Measurements from ENCODE around the gene MYH9. TPM values are rescaled to one million over a fixed set of nuclear protein-coding genes. Genes with fewer than 3 reads are reported as not detected.
"Not testable (repeated sequence)": the region's sequence is repeated elsewhere in the genome, so short reads cannot be mapped to it uniquely, and the experiment has no call there.

MYH9 gene
- total and polyA plus RNA-seq, 4 experiments from 2014 or later: 17.3 to 734 (median 597) TPM

DNA sequence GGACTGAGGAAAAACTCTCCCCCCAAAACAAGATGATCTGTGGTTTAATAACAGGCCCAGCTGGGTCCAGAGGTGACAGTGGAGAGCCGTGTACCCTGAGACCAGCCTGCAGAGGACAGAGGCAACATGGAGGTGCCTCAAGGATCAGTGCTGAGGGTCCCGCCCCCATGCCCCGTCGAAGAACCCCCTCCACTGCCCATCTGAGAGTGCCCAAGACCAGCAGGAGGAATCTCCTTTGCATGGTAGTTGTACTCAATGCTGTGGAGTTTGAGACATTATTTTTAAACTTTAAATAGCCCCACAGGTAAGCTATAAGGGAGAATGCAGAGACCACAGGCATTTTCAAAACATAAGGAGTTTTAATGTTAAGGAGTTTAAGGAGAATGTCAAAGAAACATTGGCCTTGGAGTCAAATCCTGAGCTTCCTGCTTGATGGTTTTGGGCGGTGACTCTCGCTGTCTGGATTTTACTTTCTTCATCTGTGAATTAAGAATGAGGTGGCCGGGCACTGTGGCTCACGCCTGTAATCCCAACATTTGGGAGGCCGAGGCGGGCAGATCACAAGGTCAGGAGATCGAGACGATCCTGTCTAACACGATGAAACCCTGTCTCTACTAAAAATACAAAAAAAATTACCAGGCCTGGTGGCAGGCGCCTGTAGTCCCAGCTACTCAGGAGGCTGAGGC, 128.0 kb downstream of the MYH9 start:
- no peak for DNase-seq
- Mint-ChIP-seq H3K36me3 (peaks cover 50 to 76% of the 10 kb centered on the region in 2 donors), H3K4me1 (peaks cover 28 to 48% (median 36%) of the 10 kb centered on the region in 4 donors), H3K9me3 (peaks cover 0 to 3% (median 0%) of the 10 kb centered on the region in 8 donors), H3K27ac (peak overlapping the region in 5 of 7 donors; percentile 72 to 96 (median 89)), H3K27me3 (no peaks in the 10 kb centered on the region), H3K4me3 (no peak overlapping the region)
- intact Hi-C loops (cut with micrococcal nuclease): no loop called here
- H3K4me3 ChIP-seq (ENCODE audit: low read length in 2 of 2): no peak overlapping the region
- H3K36me3 ChIP-seq (ENCODE audit: insufficient read depth, low read length): peaks cover 15% of the 10 kb centered on the region
- no peak overlapping the region for H3K27ac ChIP-seq (ENCODE audit: low read depth, low read length)
- no peaks in the 10 kb centered on the region for H3K27me3 ChIP-seq (ENCODE audit: insufficient read depth, low read length)
- ChIA-PET POLR2A (ENCODE audit: partially characterized antibody) (interaction anchor here (1.0 to 2.1 kb wide), 4 partner anchors 21 to 72 kb away, joined by 3 to 11 read pairs (median 5); partner anchors contain the start of gene APOL2), CTCF (ENCODE audit: partially characterized antibody) (interaction anchor here (1.3 to 4.3 kb wide), 3 partner anchors 18 to 32 kb away, joined by 3 to 17 read pairs (median 7); partner anchors contain the start of gene APOL2)
- peaks cover 34% of the 10 kb centered on the region for H3K4me1 ChIP-seq (ENCODE audit: insufficient read depth, low read length)
- H3K9me3 ChIP-seq (ENCODE audit: control insufficient read depth in 1 of 2, low read length in 2 of 2): no peaks in the 10 kb centered on the region

GRCh38 chr22:36258701-36259614, 128.8 kb downstream of the MYH9 start:
- Mint-ChIP-seq H3K27me3 (no peaks in the 10 kb centered on the region), H3K4me3 (peak overlapping the region in 7 of 8 donors; percentile 50 to 81 (median 77)), H3K4me1 (peaks cover 32 to 56% (median 41%) of the 10 kb centered on the region in 4 donors), H3K27ac (peak overlapping the region; percentile 83 to 96 (median 89)), H3K36me3 (peaks cover 47 to 76% of the 10 kb centered on the region in 2 donors), H3K9me3 (peaks cover 0 to 3% (median 0%) of the 10 kb centered on the region in 8 donors)
- ChIA-PET POLR2A (ENCODE audit: partially characterized antibody) (interaction anchor here (0.9 to 2.1 kb wide), 5 partner anchors 20 to 73 kb away, joined by 3 to 11 read pairs (median 4); partner anchors contain the start of gene APOL2), CTCF (ENCODE audit: partially characterized antibody) (interaction anchor here (0.8 to 4.3 kb wide), 5 partner anchors 19 to 227 kb away, joined by 3 to 17 read pairs (median 6); partner anchors contain the start of gene APOL2)
- Histone ChIP-seq H3K27me3 (ENCODE audit: insufficient read depth, low read length) (no peaks in the 10 kb centered on the region), H3K36me3 (ENCODE audit: insufficient read depth, low read length) (peaks cover 15% of the 10 kb centered on the region), H3K9me3 (ENCODE audit: control insufficient read depth in 1 of 2, low read length in 2 of 2) (no peaks in the 10 kb centered on the region), H3K4me3 (ENCODE audit: low read length in 2 of 2) (no peak overlapping the region), H3K4me1 (ENCODE audit: insufficient read depth, low read length) (peaks cover 42% of the 10 kb centered on the region), H3K27ac (ENCODE audit: low read depth, low read length) (peak overlapping the region; percentile 33)
- no peak for DNase-seq
- intact Hi-C loops (cut with micrococcal nuclease): no loop called here

DNA sequence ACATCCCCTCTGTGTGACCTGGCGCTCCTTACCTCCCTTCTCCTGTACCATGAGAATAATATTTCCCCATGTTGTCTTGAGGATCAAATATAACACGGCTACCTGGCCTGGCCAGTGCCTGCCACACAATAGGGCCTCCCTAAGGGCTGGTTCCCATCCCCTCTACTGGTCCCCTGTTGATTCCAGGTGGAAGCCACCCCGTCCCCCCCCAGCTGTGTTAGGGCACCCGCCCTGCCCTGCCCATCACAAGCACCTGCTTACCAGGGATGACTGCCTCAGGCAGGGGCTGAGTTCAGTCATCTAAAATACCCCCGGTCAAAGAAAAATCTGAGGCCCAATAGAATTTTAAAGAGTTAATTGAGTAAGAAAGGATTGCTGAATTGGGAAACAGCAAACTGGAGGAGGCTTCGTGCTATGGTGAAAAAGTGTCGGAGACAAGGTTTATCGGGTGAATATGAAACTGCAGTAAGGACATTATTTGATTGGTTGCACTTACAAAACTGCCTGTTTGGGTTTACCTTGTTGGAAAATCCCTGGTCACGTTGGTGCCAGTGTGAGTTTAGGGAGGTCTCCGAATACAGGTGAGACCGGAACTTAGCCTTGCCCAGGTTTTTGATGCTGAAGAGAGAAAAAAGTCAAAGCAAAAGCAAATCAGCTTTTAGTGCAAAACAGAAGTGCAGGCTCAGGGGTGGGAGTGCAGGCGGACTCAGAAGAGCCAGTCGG, 129.7 kb downstream of the MYH9 start:
- CTCF ChIA-PET (ENCODE audit: partially characterized antibody): interaction anchor here (0.8 to 4.3 kb wide), 5 partner anchors 18 to 228 kb away, joined by 3 to 17 read pairs (median 6); partner anchors contain the start of gene APOL2
- intact Hi-C loops (cut with micrococcal nuclease): no loop called here
- POLR2A ChIA-PET (ENCODE audit: partially characterized antibody): interaction anchor here (0.9 to 2.1 kb wide), 4 partner anchors 19 to 74 kb away, joined by 3 to 11 read pairs (median 4); partner anchors contain the start of gene APOL2
- H3K4me3 Mint-ChIP-seq: peak overlapping the region; percentile 50 to 81 (median 74)
- H3K27ac Mint-ChIP-seq: peak overlapping the region; percentile 83 to 96 (median 89)
- Histone ChIP-seq H3K27me3 (ENCODE audit: insufficient read depth, low read length) (no peaks in the 10 kb centered on the region), H3K4me3 (ENCODE audit: low read length in 2 of 2) (no peak overlapping the region), H3K27ac (ENCODE audit: low read depth, low read length) (peak overlapping the region; percentile 33), H3K36me3 (ENCODE audit: insufficient read depth, low read length) (peaks cover 15% of the 10 kb centered on the region), H3K9me3 (ENCODE audit: control insufficient read depth in 1 of 2, low read length in 2 of 2) (no peaks in the 10 kb centered on the region), H3K4me1 (ENCODE audit: insufficient read depth, low read length) (peaks cover 49% of the 10 kb centered on the region)
- peaks cover 0 to 3% (median 0%) of the 10 kb centered on the region in 8 donors for H3K9me3 Mint-ChIP-seq
- H3K36me3 Mint-ChIP-seq: peaks cover 47 to 73% of the 10 kb centered on the region in 2 donors
- DNase-seq: peak in 1 of 5 donors; percentile 53
- H3K4me1 Mint-ChIP-seq: peaks cover 33 to 65% (median 49%) of the 10 kb centered on the region in 4 donors
- H3K27me3 Mint-ChIP-seq: no peaks in the 10 kb centered on the region

GRCh38 chr22:36257308-36257707, 130.5 kb downstream of the MYH9 start:
- Histone ChIP-seq H3K36me3 (ENCODE audit: insufficient read depth, low read length) (peaks cover 11% of the 10 kb centered on the region), H3K4me1 (ENCODE audit: insufficient read depth, low read length) (peaks cover 53% of the 10 kb centered on the region), H3K27ac (ENCODE audit: low read depth, low read length) (peak overlapping the region; percentile 33), H3K27me3 (ENCODE audit: insufficient read depth, low read length) (no peaks in the 10 kb centered on the region), H3K9me3 (ENCODE audit: control insufficient read depth in 1 of 2, low read length in 2 of 2) (no peaks in the 10 kb centered on the region), H3K4me3 (ENCODE audit: low read length in 2 of 2) (no peak overlapping the region)
- Mint-ChIP-seq H3K4me3 (peak overlapping the region in 1 of 8 donors; percentile 25), H3K36me3 (peaks cover 45 to 67% of the 10 kb centered on the region in 2 donors), H3K4me1 (peaks cover 39 to 73% (median 55%) of the 10 kb centered on the region in 4 donors), H3K9me3 (peaks cover 0 to 4% (median 0%) of the 10 kb centered on the region in 8 donors), H3K27me3 (no peaks in the 10 kb centered on the region), H3K27ac (peak overlapping the region in 5 of 7 donors; percentile 53 to 86 (median 72))
- no peak for DNase-seq
- intact Hi-C loops (cut with micrococcal nuclease): no loop called here
- ChIA-PET CTCF (ENCODE audit: partially characterized antibody) (interaction anchor here (2.0 kb wide), 1 partner anchor 17 kb away, joined by 4 read pairs; no protein-coding TSS in a partner anchor), POLR2A (ENCODE audit: partially characterized antibody) (interaction anchor here (1.4 kb wide), 1 partner anchor 20 kb away, joined by 3 read pairs; no protein-coding TSS in a partner anchor)

- no peak overlapping the region for H3K4me3 ChIP-seq (ENCODE audit: low read length in 2 of 2)
Observed at GRCh38 chr22:36256478-36256877, 131.3 kb downstream of the MYH9 start.

GRCh38 chr22:36255572-36255971, 132.2 kb downstream of the MYH9 start:
- DNase-seq; intact Hi-C loops (cut with micrococcal nuclease); POLR2A ChIA-PET (ENCODE audit: partially characterized antibody); H3K27ac ChIP-seq (ENCODE audit: low read depth, low read length); H3K9me3 ChIP-seq (ENCODE audit: control insufficient read depth in 1 of 2, low read length in 2 of 2); H3K36me3 ChIP-seq (ENCODE audit: insufficient read depth, low read length); H3K9me3 Mint-ChIP-seq; H3K4me3 ChIP-seq (ENCODE audit: low read length in 2 of 2); H3K27me3 Mint-ChIP-seq; H3K27me3 ChIP-seq (ENCODE audit: insufficient read depth, low read length): not testable (repeated sequence)
- H3K36me3 Mint-ChIP-seq: peaks cover 32 to 50% of the 10 kb centered on the region in 2 donors
- H3K27ac Mint-ChIP-seq: peak overlapping the region in 4 of 7 donors; percentile 77 to 92 (median 86)
- peaks cover 42 to 80% (median 58%) of the 10 kb centered on the region in 4 donors for H3K4me1 Mint-ChIP-seq
- CTCF ChIA-PET (ENCODE audit: partially characterized antibody): interaction anchor here (3.7 kb wide), 1 partner anchor 22 kb away, joined by 17 read pairs; no protein-coding TSS in a partner anchor
- H3K4me3 Mint-ChIP-seq: peak overlapping the region in 5 of 8 donors; percentile 2 to 61 (median 55)
- H3K4me1 ChIP-seq (ENCODE audit: insufficient read depth, low read length): peaks cover 55% of the 10 kb centered on the region

More at GRCh38 chr22:36256478-36256877, 131.3 kb downstream of the MYH9 start:
- ChIA-PET CTCF (ENCODE audit: partially characterized antibody) (interaction anchor here (2.0 kb wide), 1 partner anchor 16 kb away, joined by 4 read pairs; no protein-coding TSS in a partner anchor), POLR2A (ENCODE audit: partially characterized antibody) (no interaction called here)
- Mint-ChIP-seq H3K36me3 (peaks cover 40 to 59% of the 10 kb centered on the region in 2 donors), H3K9me3 (peaks cover 0 to 3% (median 0%) of the 10 kb centered on the region in 8 donors), H3K27ac (peak overlapping the region; percentile 44 to 86 (median 77)), H3K4me1 (peaks cover 42 to 81% (median 58%) of the 10 kb centered on the region in 4 donors), H3K4me3 (peak overlapping the region in 2 of 8 donors; percentile 9 to 57), H3K27me3 (no peaks in the 10 kb centered on the region)
- Histone ChIP-seq H3K27me3 (ENCODE audit: insufficient read depth, low read length) (no peaks in the 10 kb centered on the region), H3K9me3 (ENCODE audit: control insufficient read depth in 1 of 2, low read length in 2 of 2) (no peaks in the 10 kb centered on the region), H3K27ac (ENCODE audit: low read depth, low read length) (no peak overlapping the region), H3K36me3 (ENCODE audit: insufficient read depth, low read length) (peaks cover 11% of the 10 kb centered on the region), H3K4me1 (ENCODE audit: insufficient read depth, low read length) (peaks cover 55% of the 10 kb centered on the region)
- DNase-seq: no peak
- intact Hi-C loops (cut with micrococcal nuclease): no loop called here
